Skin of body (tissue), 2 donors: ENCODE results near the gene PEMT. TPM values are rescaled to one million over a fixed set of nuclear protein-coding genes. Genes with fewer than 3 reads are reported as not detected.
A peak's percentile ranks its signal among the peaks of the same experiment; 100 is the strongest.

Experiments used
- DNase-seq: peaks from one replicate; lab custom pipeline; 2025; lab: John Stamatoyannopoulos, UW
- total RNA-seq: library from RNA; depleted of rRNA; stranded (reverse); fragments of >200 nt; gene quantifications from one replicate; pipeline ENCODE4 v1.2.3, GENCODE V29; 2014

PEMT gene
- total RNA-seq, 1 donor from 2014 or later = 18.8 TPM

DNA sequence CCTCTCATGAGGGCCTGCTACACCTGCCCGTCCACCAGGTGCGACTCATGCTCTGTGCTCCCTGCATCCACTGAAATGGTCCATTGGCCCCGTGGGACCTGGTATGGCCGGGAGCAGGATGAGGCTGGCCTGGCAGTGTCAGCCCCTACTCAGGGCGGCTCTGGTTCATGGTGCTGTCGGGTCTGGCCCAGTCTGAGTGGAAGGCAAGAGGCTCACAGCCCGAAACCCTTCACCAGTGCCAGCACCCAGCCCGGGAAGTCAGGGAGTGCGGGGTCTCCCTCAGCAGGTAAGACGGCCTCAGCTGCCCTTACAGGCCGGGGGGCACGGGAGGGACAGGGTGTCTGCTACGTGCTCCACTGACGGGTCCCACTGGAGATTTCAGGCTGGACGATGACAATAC is 54.8 kb downstream of the PEMT start:
- no peak for DNase-seq

DNA sequence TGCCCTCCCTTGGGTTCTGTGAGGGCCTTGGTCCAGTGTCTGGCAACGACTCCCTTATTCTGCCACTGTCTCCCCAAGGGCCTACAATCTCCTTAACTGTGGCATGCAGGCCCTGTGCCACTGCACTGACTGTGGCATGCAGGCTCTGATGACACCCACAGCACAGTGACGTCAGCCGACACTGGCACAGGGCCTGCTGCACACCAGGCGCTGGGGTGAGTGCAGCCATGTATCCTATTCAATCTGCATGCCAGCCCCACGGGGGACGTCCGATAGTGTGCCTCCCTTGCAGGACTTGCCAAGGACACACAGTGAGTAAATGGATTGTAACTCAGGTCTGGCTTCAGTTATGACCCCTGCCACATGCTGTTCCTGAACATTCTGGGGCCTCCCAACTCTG is 55.6 kb downstream of the PEMT start:
- DNase-seq = no peak

DNA sequence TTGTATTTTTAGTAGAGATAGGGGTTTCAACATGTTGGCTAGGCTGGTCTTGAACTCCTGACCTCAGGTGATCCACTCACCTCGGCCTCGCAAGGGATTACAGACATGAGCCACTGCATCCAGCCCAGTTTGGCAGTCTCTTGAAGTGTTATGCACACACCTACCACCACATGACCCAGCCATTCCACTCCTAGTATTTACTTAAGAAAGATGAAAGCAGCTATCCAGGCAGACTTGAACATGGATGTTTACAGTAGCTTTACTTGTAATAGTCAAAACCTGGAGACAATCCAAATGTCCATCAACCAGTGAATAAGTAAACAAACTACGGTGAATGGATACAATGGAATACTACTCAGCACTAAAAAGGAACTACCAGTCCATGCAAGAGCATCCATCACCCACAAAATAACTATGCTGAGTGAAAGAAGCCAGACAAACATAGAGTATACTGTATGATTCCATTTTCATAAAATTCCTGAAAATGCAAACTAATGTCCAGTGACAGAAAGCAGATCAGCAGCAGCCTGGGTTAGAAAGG is 57.5 kb downstream of the PEMT start:
- no peak for DNase-seq

DNA sequence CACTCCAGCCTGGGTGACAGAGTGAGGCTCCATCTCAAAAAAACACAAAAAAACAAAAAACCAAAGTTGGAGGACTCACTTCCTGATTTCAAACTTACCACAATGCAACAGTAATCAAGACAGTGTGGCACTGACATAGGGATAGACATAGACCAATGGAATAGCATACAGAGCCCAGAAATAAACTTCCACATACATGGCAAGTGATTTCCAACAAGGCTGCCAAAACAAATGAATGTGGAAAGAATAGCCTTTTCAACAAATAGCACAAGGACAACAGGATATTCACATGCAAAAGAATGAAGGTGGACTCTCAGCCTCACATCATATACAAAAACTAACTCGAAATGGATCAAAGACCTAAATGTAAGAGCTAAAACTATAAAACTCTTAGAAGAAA is 58.5 kb downstream of the PEMT start:
- no peak for DNase-seq

DNA sequence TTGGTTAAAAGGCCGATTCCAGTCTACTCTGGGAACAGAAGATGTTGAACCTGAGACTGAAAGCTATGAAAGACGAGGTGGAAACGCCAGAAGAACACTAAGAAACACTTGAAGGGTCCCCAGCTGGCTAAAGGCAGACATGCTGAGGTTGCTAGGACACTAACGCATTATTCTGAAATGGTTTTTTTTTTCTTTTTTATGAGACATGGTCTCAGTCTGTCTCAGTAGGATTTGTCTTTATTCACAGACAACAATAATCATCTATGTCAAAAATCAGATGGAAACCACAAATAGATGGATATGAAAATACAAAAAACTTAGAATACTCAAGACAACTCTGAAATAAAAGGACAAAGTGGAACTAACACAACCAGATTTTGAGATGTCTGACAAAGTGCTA is 60.4 kb downstream of the PEMT start:
- DNase-seq = no peak

DNA sequence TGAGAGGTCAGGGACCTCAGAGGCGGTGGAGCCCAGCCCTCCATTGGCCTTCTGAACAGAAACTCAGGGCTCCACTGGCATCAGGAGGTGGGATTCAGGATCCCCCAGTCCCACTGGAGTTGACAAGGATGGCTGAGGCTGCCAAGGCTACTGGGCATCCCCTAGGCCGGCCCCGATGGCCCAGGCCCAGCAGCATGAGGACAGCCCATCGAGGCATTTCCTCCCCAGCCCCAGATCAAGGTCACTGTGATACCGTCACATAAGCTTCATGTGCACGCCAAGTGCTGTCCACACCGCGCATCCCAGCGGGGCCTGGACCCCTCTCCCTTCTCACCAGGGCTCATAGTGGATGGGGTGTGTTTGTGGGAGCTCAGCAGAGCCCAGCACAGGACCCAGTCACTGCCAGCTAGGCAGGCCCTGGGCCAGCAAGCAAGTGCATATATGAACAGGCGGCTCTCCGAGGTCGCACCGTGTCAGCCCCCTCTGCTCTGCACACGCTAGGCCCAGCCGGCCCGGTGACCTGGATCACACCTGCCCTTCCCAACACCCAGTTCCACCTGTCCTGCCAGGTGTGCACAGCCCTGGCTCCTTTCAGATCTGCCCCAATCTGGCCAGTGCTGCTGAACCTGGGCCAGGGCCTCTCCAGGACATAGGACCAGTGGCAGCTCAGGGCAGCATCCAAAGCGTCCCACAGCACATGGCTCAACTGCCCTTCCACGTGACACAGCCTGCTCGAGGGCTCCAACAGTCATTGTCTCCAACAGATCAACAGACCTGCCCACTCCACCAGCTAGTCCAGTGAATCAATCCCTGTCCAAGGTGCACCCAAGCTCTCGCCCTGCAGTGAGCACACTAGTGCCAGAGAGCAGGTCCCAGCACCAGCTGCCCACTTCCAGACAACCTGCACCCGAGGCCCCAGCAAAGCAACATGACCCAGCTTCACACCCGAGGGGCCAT is 62.5 kb downstream of the PEMT start:
- no peak for DNase-seq

DNA sequence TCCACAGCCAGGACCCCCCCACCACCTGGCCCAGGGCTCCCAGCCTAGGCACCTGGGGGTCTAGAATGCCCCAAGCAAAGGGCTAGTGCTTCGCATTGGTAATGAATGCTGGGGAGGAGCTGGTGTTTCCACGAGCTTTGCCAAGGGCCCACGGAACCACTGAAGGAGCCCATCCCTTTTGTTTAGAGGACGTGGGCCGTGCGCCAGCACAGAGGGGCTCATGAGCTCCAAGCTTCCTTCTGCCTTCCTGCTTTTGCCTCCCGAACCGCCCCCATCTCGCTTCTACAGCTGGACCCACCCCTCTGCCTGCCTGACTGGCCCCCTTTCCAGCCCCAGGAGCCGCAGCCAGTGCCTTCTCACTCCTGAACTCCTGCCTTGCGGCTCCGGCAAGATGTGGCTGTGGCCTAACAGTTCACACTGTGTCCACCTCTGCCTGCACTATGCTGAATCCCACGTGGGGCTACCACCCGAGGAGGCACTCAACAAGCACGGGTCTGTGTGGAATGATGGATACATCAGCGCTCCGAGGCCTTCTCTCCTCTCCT is 63.5 kb downstream of the PEMT start:
- no peak for DNase-seq

DNA sequence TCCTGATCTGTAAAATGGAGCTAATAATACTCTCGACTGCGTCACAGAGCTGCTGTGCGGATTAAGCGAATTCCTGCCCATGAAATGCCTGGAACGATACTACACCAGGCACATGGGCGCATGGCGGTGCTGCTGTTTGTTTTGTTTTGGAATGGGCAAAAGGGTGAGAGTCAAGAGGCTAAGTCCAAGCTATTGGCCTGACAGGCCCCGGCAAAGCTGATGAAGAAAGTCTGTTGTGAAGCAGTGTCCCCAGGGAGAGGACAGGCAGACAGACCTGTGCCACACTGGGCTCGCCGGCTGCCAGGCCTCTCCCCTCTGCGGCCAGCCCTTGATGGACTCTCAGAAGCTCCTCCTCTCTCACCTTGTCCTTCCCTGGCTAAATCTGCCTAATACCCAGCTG is 64.0 kb downstream of the PEMT start:
- no peak for DNase-seq

DNA sequence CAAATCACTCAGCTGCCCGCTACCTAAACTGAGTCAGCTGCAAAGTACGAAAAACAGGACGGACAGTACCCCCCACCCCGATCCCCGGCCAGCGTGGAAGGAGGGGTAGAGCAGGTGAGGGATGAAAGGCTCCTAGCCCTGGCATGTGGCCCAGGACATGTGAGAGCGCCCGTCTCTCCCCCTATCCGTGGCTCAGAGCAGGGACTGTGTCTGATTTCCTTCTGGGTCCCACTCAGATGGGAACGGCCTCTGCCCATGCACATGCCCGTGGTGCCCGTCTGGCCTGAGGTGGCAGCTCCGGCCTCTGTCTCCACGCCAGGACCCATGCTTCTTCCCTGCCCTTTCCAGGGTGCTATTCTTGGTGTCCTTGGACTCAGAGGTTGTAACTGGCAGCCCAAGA is 65.1 kb downstream of the PEMT start:
- no peak for DNase-seq

DNA sequence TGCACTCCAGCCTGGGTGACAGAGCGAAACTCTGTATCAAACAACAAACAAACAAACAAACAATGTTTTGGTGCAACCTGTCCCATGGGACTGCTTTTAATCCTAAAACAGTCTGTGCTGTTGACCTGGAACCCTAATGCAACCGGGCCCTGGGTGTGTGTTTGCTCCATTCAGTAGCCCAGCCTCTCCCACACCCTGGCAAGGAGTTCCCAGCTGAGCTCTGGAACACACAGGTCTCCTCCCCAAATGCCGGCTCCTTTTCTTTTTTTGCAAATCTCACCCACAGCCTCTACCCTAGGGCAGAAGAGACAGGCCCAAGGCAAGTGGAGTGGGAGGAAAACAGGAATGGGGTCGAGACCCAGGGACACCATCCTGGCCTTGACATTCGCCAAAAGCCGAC is 65.6 kb downstream of the PEMT start:
- no peak for DNase-seq

DNA sequence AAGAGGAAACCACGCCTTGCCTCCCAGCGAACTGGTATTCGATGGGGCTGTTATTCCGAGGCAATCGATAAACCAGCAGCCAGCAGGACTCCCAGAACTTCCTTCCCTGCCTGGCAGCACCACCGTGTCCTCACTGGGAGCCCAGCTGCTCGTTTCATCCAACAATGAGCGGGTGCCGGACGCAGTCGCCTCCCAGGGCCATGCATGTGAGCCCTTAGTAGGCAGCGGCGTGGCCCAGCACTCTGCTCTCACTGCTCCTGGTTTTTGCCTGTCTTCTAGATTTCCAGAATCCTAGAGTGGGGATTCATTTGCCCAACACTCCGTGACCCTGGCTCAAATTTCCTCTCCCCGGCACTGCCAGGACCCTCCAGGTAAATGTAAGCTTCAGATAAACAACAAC is 66.2 kb downstream of the PEMT start:
- no peak for DNase-seq

DNA sequence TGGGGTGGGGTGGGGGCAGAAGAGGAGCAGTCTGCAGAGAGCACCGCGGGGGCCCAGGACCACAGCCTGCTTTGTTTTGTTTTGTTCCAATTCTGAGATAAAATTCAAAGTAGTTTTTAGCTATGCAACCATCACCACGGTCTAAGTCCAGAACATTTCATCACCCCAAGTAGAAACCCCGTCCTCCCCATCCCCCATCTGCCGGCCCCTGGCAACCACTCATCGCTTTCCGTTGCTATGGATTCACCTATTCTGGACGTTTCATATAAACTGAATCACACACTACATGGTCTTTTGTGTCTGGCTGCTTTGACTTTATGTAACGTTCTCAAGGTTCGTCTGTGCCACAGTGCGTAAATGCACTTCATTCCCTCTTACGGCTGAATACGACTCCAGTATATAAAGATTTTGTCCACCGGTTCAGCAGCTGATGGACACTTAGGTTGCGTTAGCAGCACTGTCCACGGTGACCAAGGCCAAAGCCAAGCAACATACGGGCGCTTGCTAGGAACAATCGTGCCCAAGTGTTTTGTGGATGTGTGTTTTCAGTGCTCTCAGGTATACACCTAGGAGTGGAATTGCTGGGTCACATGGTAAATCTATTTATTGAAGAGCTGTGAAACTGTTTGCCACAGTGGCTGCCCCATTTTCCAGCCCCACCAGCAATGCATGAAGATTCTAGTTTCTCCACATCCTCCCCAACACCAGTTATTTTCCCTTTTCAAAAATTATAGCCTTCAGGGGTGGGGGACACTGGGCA is 67.6 kb downstream of the PEMT start:
- no peak for DNase-seq

DNA sequence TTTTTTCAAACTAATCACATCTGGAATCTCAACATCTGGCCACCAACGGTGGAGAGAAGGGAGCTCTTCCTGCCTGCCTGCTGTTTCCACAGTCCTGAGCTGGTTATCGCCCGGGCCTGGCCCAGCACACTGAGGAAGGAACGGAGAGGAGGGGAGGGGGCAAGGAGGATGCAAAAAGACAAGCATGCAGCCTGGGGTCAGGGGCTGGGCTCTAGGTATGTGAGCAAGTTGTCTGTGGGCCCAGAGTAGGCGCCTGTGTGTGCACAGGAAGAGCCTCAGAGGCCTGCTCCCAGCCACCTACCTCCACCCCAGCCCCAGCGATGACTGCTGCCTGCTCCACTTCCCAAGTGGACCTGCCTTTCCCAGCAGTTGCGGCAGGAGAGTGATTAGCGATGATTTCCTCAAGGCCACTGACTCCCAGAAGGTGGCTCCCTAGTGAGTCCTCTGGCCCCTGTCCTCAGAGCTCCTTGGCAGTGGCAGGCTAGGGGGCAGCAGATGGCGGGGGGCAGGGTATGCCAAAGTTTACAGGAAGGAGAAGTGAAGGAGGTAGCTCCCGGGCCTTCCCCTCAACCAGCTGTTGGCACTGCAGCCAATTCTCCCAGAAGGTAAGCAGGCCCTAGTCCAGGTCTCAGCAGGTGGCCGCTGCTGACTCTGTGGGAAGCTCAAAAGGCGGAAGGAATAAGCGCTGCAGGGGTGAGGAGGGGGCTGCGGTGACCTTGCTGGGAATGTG is 68.3 kb downstream of the PEMT start:
- peak; percentile 13 for DNase-seq

DNA sequence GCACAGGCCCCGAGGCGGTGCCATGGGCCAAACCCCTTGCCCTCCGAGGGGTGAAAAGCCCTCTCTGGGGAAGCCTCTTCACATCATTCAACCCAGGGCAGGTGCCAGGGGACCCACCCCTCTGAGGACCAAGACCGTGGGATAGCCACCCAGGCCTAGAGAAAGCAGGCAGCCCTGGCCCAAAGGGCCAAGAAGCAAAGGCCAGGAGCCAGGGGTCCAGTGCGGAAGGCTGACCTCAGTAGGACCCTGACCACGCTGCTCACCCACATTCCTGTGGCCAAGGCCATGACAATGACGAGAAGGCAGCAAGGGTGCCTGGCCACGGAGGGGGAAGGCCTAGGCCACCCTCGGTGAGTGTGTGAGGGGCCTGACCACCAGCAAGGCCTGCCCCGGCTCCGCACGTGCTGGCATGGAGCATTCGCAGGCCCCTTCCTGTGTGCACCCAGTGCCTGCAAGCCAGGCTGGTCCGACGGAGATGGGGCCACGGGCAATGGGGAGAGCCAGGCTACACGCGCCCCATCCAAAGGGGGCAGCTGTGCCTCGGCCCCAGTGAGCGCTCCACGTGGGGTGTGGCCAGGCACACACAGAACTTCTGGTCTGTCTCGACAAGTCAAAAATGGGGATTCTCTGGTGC is 70.8 kb downstream of the PEMT start:
- no peak for DNase-seq

DNA sequence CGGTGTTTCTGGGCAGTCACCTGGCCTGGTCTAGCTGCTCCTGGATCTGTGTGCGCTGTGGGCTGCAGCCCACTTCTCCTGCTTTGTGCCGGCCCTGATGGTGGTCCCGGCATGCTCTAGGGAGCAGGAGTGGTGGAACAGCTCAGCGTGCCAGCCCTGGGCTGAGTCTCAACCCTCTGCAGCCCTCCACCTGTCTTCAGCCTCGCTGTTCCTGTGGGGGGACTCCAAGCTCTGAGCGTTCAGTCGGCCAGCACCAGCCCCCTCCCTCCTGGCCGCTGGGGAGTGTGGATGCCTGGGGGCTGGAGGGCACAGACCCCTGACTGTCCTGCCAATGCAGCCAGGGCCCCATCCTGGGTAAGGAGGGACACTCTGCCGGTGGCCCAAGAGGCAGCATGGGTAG is 71.6 kb downstream of the PEMT start:
- no peak for DNase-seq

DNA sequence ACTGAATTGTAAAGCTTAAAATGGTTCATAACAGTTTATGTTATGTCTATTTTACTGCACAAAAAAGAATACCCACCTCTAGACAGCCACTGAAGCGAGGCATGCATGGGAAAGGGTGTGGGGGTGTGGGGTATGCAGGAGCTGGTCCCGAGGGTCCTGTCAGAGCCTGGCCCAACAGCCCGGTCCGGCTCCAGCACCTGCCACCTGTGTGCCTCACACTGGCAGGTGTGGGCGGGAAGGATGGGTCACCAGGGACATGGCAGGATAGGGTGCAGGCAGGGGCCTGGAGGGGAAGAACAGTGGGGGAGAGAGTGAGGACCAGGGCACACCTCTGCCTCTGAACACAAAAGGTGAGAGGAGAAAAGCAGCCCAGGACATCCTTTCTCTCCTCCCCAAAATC is 72.6 kb downstream of the PEMT start:
- DNase-seq = no peak

DNA sequence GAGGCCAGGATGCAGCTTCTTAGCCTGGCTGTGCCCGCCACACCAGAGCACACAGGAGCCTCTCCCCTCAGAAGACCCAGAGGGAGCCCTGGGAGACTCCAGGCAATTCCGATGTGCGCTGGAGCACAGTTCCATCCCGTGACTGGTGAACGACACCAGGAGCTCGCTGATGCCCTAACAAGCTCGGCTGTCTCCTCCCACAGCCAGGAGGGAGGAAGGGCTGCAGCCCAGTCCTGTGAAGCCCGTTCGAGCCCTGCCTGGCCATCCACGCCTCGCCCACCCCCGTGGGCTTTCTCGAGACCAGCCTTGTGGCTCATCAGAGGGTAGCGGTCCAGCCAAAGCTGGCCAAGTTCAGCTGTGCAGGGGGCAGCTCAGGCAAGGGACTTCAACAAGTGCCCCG is 73.5 kb downstream of the PEMT start:
- no peak for DNase-seq

DNA sequence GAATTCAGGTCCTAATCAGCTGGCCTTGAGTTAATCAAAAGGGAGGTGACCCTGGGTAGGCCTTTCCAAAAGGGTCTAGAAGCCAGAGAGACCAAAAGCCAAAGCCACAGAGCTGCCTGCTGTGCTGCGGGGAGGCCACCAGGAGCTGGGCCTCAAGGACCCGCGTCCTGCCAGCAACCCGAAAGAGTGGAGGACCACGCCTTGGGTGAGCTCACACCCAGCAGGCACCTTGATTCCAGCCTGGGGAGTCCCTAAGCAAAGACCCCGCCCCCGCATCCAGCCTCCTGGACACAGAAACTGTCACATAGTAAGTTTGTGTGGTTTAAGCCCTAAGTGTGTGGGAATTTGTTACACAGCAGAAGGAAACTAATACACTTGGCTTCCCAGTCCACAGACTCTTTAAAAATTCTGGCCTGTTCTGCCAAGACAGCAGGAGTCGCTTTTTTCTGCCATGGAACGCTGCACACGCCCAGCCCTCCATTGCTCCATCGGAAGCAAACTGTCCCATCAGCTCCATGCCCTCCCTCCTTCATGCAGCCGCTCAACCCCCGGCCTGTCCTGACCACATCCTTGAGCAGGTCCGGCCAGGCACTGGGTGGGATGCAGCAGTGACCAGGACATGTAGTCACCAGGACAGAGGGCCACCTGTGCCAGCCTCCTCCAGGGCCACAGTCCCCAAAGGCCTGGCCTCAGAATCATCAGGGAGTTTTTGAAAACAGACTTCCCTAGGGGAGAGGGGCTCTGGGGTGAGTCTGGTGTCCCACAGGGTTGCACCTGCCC is 74.4 kb downstream of the PEMT start:
- no peak for DNase-seq

DNA sequence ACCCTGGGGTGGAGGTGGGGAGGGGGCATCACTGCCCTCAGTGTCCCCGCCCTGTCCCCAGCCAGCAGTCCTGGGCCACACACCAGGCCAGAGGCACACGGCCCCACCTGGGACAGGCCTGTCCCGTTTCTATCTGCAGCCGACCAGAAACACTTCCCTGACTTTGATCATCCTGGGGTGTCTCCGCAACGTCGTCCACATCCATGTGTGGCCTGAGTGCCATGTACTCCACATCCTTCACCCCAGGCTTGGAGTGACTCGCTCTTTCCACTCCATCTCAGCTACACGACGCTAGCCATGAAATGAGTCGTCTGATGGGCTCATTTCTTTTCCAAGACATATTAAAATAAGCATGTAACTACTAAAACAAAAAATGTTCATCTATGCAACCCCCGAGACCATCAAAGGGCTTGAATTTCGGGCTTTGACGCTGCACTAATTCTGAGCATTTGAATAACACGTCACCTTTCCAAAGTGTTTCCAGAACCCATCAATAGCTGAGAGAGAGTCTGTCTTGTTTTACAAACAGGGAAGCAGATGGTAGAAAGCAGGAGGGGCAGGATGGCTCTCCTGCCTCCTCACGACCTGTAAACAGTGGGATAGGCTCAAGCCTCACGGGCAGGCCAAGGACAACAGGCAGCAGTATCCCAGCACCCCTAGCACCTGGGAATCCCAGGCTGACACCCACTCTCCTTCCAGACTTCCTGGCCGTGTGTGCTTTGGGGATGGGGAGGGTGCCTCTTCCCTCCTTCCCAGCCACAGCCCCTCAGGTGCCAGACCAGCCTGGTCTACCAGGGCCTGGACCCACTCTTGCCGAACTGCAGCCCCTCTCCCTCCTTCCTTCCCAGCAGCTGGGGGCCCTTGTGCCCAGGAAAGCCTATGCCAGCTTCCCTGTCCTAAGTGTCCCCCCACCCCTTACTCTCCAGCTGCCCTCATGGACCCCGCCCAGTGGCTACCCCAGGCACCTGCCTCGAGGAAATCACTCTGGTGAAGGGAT is 75.3 kb downstream of the PEMT start:
- peak; percentile 35 for DNase-seq
